NCI-H187 treated with DMSO at 0.1 percent for 48 hours (cell line): ENCODE results near the gene PSMB1.
A peak's percentile ranks its signal among the peaks of the same experiment; 100 is the strongest.

Source experiments
- DNase-seq: peaks from one replicate; lab custom pipeline; 2025; lab: John Stamatoyannopoulos, UW

The PSMB1 gene

GRCh38 chr6:170552765-170553533 is at the start of gene PSMB1:
PSMB1 (minus strand) TSS chr6:170553307; CDS start chr6:170553242, 65 bp downstream.
- DNase-seq, result peak; percentile 66

GRCh38 chr6:170597278-170597677 is 44.2 kb upstream of the PSMB1 start:
- DNase-seq, result no peak

GRCh38 chr6:170596426-170596825 is 43.3 kb upstream of the PSMB1 start:
- DNase-seq, result no peak

DNA sequence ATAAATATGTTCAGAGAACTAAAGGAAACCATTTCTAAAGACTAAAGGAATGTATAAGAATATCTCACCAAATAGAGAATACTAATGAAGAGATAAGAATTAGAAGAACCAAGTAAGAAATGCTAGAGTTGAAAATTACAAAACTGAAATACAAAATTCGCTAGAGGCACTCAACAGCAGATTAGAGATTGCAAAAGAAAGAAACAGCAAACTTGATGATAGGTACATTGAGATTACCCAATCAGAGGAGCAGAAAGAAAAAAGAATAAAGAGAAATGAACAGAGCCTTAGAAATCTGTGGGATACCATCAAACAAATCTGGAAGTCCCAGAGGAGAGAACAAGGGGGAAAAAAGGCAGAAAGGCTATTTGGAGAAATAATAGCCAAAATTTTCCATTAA is 37.6 kb upstream of the PSMB1 start:
- no peak for DNase-seq

DNA sequence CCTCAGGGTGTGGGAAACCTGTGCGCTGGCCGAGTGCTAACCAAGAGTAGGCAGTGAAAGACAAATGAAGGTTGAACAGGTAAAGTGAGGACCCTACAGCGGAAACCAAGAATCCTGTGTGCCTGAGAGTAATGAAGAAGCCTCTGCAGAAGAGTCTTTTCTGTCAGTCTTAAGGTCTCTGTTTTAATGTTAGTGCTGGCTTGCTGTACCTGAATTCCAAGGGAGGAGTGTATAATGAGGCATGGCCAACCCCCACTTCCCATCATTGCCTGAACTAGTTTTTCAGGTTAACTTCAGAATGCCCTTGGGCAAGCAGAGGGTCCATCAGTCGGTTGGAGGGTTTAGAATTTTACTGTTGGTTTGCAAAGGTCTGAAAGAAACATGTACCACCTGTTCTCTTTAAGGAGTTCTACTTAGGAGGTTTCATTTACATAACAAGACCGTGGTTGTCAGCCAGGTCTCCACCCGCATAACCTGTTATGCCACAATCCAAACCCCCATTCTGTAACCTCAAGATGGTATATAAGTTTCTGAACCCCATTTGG is 31.9 kb upstream of the PSMB1 start:
- no peak for DNase-seq

- peak; percentile 66 for DNase-seq
Observed at GRCh38 chr6:170584181-170584953, 31.3 kb upstream of the PSMB1 start, which contains the start of gene PDCD2. PDCD2 (minus strand) TSS chr6:170584637; CDS start chr6:170584581, 56 bp downstream.

DNA sequence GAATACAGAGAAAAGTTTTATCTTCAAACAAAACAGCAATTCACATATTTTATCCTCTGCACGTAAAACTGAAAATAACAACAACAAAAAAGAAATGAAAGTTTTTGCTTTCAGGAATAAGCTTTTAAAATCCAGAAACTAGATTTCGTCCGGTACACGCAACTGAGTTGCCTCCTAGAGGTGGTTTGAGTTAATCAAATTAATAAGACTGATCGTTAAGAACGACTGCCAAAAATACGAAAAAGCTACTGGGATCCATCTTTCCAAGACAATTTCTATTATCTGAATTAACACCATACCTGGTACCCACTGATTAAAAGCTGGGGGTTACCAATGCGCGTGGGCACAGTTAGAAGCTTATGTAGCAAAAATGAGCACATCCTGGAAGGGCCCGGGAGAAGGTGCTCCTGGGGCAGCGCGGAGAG is 30.7 kb upstream of the PSMB1 start:
- DNase-seq, result no peak

DNA sequence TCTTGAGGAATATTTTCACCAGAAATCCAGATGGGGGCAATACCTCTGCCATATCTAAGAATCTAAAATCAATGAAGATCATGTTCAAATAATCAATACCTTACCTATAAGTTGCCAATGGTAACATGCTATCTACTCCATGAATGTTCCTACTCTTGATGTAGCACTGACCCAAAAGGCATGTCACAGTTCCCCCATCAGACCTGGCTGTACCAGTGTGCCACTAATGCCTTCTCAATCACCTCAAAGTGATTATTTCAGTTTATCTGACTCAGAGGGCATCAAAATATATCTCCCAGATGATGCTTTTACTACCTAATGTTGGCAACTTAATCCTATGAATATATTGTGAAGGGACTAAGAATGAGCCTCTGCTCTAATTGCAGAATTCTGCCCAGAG is 25.8 kb upstream of the PSMB1 start:
- DNase-seq, result no peak

- no peak for DNase-seq
Observed at GRCh38 chr6:170575250-170575649, 22.1 kb upstream of the PSMB1 start.

DNA sequence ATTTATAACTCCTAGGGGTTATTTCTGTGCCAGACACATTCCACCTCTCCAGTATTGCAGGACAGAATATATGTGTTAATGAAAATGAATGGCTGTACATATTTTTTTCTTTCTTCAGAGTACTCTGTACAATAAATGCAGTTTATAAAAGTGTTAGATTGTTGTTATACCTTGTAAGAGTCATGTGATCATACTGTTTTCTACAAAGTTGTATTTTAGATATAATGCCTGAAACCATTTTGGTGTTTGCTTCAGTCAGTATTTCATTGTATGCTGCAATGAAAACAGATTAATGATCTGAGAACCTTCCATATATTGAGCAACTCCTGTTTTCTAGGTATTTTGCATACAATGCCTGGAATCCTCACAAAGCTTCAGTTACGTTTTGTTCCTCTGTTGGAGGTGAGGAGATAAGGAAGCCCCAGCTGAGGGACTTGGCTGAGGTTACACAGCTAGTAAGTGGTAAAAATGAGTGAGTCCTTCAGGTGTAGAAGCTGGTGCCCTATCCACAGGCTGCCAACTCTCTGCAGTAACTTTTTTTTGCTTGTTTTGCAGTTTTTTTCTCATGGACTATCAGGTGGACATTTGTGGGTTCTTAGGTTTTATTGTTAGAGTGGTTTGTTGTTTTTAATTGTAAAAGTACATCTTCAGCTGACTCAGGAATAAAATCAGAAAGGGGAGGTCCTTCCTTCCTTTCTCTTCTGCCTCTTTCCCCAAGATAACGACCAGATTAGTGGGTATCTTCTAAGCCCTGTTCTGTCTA is 19.8 kb upstream of the PSMB1 start:
- no peak for DNase-seq

GRCh38 chr6:170564936-170565530 is 11.9 kb upstream of the PSMB1 start:
- DNase-seq, result no peak

- no peak for DNase-seq
Observed at GRCh38 chr6:170561555-170561954, 8.4 kb upstream of the PSMB1 start.

GRCh38 chr6:170555305-170555704 is 2.2 kb upstream of the PSMB1 start:
- no peak for DNase-seq

DNA sequence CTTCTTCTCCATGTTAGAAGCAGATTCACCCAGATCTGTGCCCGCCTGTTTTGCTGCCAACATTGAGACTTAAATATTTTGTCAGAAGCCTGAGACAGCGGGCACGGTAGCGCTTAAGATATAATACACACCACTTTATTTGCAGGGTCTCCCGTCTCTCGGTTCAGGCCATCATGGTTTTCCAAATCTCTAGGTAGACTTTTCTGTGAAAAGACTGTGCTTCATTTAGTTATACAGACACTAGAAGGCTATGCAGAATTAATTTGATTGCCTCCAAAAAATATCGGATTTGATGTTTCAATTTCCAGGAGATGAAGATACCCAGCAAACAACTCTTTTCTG is 1.7 kb upstream of the PSMB1 start:
- DNase-seq, result no peak

DNA sequence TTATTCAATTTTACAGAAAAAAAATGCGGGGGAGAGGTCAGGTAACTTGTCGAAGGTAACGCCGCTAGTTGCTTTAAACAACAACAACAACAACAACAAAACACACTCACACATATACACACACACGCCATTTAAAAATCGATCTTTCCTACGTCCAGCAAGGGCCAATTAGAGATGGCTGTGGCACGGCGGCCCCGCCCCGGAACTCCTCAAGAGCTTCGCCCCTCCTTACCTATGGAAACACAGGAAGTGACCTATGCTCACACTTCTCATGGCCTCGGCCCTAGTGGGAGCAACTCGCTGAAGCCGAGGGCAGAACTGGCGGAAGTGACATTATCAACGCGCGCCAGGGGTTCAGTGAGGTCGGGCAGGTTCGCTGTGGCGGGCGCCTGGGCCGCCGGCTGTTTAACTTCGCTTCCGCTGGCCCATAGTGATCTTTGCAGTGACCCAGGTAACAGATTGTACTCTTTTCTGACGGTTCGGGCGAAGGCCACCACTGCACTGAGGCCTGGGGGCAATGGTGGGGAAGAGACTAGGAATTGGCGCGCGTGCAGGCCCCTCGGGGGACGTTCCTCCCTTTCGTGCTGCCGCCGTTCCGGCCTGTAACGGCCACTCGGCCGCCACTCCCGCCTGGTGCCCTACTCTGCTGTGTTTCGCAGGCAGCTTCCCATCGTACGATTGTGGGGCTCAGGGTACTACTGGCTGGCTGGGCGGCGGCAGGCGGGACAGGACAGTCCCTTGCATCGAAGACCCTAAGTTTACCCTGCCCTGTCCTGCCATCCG is 1.1 kb upstream of the PSMB1 start, which contains the start of gene TBP:
TSS of gene TBP (plus strand) at position 357 of the 783 bp plus-strand sequence. CDS start 2,661 bp downstream, outside the sequence.
- peak; percentile 91 for DNase-seq

DNA sequence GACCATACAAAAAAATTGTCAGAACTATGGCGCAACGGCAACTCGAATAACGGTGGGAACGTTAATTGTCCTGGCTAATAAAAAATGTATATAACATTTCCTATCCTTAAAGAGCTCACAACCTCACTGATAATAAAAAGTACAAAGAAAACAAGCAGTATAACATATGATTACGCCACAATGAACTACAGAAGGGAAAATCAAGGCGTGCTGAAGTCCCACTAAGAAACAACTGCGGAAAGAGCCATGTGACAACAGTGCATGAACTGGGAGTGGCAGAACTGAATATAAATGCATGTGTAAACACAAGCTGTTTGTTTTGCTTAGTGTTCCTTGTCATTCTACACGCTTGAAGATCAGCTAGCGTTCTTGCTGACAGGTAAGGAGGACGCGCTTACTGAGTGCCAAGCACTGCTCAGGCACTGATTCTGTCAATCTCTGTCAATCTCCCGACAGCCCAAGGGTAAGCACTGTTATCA is 466 bp upstream of the PSMB1 start:
- DNase-seq, result no peak

- DNase-seq, result no peak
Observed at GRCh38 chr6:170545405-170545804, 7.7 kb downstream of the PSMB1 start.

DNA sequence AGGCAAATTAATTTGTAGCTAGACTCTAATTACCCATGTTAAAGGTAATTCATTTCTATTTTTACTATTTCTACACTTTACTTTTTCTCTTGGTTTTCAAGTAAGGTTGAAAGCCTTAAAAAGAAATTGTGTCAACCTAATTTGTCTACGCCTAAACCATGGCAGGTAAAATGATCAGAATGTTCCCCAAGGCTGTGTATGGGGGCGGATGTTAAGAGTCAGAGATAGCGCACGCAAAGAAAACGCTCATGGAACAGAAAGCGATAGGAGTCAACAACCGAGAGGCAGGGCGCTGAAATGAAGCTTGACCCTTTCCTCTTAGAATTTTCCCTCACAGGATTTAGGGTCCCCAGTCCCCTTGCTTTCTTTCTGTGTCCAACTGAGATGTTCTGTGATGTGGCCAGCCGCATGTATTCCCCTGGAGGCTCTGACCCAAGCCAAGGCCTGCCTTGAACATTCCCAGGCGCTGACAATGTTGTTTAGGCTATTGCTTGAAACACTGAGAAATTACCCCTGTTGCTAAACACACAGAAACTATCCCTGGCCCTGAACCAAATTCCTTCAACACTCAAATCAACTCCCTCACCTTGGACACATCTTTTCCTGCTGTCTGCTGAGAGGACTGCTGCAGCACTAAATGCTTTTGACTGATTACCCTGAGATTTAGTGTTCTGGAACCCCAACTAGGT is 10.9 kb downstream of the PSMB1 start:
- no peak for DNase-seq

- DNase-seq, result no peak
Observed at GRCh38 chr6:170537329-170537728, 15.8 kb downstream of the PSMB1 start.

DNA sequence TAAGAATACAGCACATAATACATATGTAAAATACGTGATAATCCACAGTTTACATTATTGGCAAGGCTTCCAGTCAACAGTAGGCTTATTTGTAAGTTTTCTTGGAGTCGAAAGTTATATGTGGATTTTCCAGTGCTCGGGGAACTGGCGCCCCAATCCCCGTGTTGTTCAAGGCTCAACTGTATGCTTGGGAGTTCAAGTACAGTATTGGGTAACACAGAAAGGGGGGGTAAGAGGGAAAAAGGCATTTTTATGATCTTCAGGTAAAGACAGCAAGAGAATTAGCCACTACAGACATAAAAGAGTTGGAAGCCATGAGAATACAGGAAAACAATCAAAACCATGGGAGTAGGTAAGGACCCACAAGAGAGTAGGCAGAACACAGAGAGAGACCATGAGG is 16.4 kb downstream of the PSMB1 start:
- no peak for DNase-seq
